ENCODE results near the gene ZCCHC17. TPM values are rescaled to one million over a fixed set of nuclear protein-coding genes. Genes with fewer than 3 reads are reported as not detected.

Gene ZCCHC17
- total RNA-seq, 1 experiment from 2014 or later, result 48.8 TPM

DNA sequence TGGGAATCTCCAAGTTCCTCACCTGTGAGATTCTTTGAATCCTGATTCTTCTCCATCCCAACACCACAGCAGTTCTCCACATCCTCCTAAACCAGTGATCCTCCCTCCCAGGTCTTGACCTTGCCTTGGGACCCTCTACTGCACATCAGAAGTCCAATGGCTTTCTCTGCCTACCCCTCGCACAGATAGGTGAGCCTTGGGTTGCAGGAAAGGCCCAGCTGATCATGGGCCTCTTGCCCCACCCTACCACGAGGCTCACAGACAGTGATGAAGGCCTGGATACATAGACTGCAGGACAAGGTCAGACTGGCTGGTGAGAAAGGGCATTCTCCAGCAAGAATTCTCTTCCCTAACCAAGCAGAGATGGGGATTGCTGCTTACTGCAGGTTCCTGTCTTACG is 75.2 kb downstream of the ZCCHC17 start:
- intact Hi-C loops (cut with micrococcal nuclease; ENCODE audit: unreplicated experiment), result no loop called here
- no peak overlapping the region for H3K27ac ChIP-seq (ENCODE audit: low read depth, low read length, poor library complexity, severe bottlenecking)
- H3K9me3 ChIP-seq (ENCODE audit: low read depth, low read length, poor library complexity, severe bottlenecking), result no peaks in the 10 kb centered on the region
- peaks cover 11% of the 10 kb centered on the region for H3K4me1 ChIP-seq (ENCODE audit: insufficient read depth, low read length, poor library complexity, severe bottlenecking)
- no peak overlapping the region for H3K4me3 ChIP-seq (ENCODE audit: low read depth, low read length, poor library complexity, severe bottlenecking)
- no peaks in the 10 kb centered on the region for H3K27me3 ChIP-seq (replicated peaks; ENCODE audit: insufficient read depth, low read depth, low read length, poor library complexity)
- BruUV-seq (replicated peaks), result no TSS peak
- DNase-seq (ENCODE audit: low spot score), result no peak
- CTCF ChIA-PET, result interaction anchor here (0.5 kb wide), 1 partner anchor 39 kb away, joined by 8 read pairs; no protein-coding TSS in a partner anchor
- POLR2A ChIA-PET (ENCODE audit: low non-redundant PET), result interaction anchor here (0.6 kb wide), 2 partner anchors 11 to 1106 kb away, joined by 3 to 4 read pairs; no protein-coding TSS in a partner anchor
- no peaks in the 10 kb centered on the region for H3K36me3 ChIP-seq (ENCODE audit: insufficient read depth, low read length, poor library complexity, severe bottlenecking)
- TF ChIP-seq, protein P1, sequence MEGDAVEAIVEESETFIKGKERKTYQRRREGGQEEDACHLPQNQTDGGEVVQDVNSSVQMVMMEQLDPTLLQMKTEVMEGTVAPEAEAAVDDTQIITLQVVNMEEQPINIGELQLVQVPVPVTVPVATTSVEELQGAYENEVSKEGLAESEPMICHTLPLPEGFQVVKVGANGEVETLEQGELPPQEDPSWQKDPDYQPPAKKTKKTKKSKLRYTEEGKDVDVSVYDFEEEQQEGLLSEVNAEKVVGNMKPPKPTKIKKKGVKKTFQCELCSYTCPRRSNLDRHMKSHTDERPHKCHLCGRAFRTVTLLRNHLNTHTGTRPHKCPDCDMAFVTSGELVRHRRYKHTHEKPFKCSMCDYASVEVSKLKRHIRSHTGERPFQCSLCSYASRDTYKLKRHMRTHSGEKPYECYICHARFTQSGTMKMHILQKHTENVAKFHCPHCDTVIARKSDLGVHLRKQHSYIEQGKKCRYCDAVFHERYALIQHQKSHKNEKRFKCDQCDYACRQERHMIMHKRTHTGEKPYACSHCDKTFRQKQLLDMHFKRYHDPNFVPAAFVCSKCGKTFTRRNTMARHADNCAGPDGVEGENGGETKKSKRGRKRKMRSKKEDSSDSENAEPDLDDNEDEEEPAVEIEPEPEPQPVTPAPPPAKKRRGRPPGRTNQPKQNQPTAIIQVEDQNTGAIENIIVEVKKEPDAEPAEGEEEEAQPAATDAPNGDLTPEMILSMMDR (conservative IDR thresholded peaks at IDR 0.05; ENCODE audit: low read depth, low read length), result no peak
- TF ChIP-seq EZH2 (IDR thresholded peaks at IDR 0.05; ENCODE audit: borderline replicate concordance, low read depth, low read length, poor library complexity, severe bottlenecking), result no peak

DNA sequence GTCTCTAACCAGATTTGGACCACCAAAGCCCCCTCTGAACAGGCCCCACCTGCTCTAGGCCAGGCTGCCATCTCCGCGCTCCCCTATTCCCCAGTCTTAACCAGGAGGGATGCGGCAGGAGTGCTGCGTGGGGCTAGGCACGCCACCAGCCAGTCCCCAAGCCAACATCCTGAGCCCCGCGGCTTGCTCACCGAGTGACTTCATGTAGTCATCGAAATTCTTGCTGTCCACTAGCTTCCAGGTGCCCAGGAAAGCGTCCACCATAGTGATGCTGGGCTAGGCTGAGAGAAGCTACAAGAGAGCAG is 75.9 kb downstream of the ZCCHC17 start:
- H3K4me3 ChIP-seq (ENCODE audit: low read depth, low read length, poor library complexity, severe bottlenecking), result peak overlapping the region; percentile 43
- ChIA-PET POLR2A (ENCODE audit: low non-redundant PET) (no interaction called here), CTCF (interaction anchor here (1.4 kb wide), 1 partner anchor 416 kb away, joined by 5 read pairs; no protein-coding TSS in a partner anchor)
- no peaks in the 10 kb centered on the region for H3K9me3 ChIP-seq (ENCODE audit: low read depth, low read length, poor library complexity, severe bottlenecking)
- intact Hi-C loops (cut with micrococcal nuclease; ENCODE audit: unreplicated experiment), result no loop called here
- BruUV-seq (replicated peaks), result no TSS peak
- no peaks in the 10 kb centered on the region for H3K36me3 ChIP-seq (ENCODE audit: insufficient read depth, low read length, poor library complexity, severe bottlenecking)
- peaks cover 11% of the 10 kb centered on the region for H3K4me1 ChIP-seq (ENCODE audit: insufficient read depth, low read length, poor library complexity, severe bottlenecking)
- no peaks in the 10 kb centered on the region for H3K27me3 ChIP-seq (replicated peaks; ENCODE audit: insufficient read depth, low read depth, low read length, poor library complexity)
- H3K27ac ChIP-seq (ENCODE audit: low read depth, low read length, poor library complexity, severe bottlenecking), result no peak overlapping the region
- TF ChIP-seq, protein P1 (conservative IDR thresholded peaks at IDR 0.05; ENCODE audit: low read depth, low read length), result no peak
- TF ChIP-seq EZH2 (IDR thresholded peaks at IDR 0.05; ENCODE audit: borderline replicate concordance, low read depth, low read length, poor library complexity, severe bottlenecking), result no peak
- no peak for DNase-seq (ENCODE audit: low spot score)

DNA sequence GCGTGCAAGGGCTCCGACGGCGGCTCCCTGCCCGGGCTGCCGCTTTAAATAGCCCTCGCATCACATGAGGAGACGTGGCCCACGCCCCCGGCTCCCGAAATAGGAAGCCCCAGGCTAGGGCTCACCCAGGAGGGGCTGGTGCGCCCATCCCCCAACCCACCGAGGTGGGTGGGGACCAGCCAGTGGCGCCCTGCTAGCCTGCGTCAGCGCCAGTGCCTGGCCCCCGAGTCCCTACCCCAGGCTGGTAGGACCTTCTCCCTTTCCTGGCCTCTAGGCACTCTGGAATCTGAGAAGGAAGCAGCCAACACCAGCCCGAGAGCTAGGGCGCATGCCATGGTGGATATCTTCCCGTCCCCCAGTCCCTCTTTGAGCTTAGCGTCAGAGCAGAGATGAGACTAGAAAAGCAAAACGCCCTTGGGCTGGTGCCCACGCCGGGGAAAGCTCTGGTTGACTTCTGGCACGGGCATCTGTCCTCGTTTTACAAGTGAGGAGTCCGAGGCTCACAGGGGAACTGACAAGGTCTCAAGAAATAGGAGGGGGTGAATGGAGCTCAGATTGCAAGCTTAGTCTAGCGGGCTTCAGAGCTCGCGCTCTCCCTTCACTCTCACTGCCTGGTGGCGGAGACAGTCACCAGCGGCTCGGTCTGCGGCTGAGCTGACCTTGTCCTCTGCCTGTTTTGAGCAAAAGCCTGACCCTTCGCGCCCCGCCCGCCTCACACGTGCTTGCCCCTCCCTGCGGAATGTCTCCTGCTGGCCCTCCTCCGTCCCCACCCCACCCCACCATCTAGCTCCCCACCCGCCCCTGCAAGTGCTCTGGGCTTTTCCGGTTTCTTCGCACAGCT is 76.4 kb downstream of the ZCCHC17 start, which contains the start of gene FABP3:
Gene FABP3 (minus strand): TSS at position 21 of the 841 bp plus-strand sequence. CDS start 62 bp downstream, outside the sequence.
- Histone ChIP-seq H3K4me3 (ENCODE audit: low read depth, low read length, poor library complexity, severe bottlenecking) (peak within 1 kb of the TSS; percentile 43), H3K27me3 (replicated peaks; ENCODE audit: insufficient read depth, low read depth, low read length, poor library complexity) (no peaks in the 10 kb centered on the region), H3K36me3 (ENCODE audit: insufficient read depth, low read length, poor library complexity, severe bottlenecking) (no peaks in the 10 kb centered on the region), H3K4me1 (ENCODE audit: insufficient read depth, low read length, poor library complexity, severe bottlenecking) (peaks cover 11% of the 10 kb centered on the region), H3K9me3 (ENCODE audit: low read depth, low read length, poor library complexity, severe bottlenecking) (no peaks in the 10 kb centered on the region), H3K27ac (ENCODE audit: low read depth, low read length, poor library complexity, severe bottlenecking) (no peak within 1 kb of the TSS)
- no peak for TF ChIP-seq EZH2 (IDR thresholded peaks at IDR 0.05; ENCODE audit: borderline replicate concordance, low read depth, low read length, poor library complexity, severe bottlenecking)
- TF ChIP-seq, protein P1 (conservative IDR thresholded peaks at IDR 0.05; ENCODE audit: low read depth, low read length), result no peak
- peak; percentile 52 for DNase-seq (ENCODE audit: low spot score)
- POLR2A ChIA-PET (ENCODE audit: low non-redundant PET), result no interaction called here
- CTCF ChIA-PET, result interaction anchor here (0.5 to 1.4 kb wide), 2 partner anchors 93 to 416 kb away, joined by 3 to 5 read pairs; no protein-coding TSS in a partner anchor
- BruUV-seq (replicated peaks), result no TSS peak
- intact Hi-C loops (cut with micrococcal nuclease; ENCODE audit: unreplicated experiment), result no loop called here
